GM19455 (cell line): ENCODE measurements around the gene C10orf105.

Experiments used
- ATAC-seq: cut with Tn5 transposase; IDR thresholded peaks from one replicate; pipeline ENCODE4 v1.9.1; 2021; ENCODE audit not compliant: unreplicated experiment

The C10orf105 gene

DNA sequence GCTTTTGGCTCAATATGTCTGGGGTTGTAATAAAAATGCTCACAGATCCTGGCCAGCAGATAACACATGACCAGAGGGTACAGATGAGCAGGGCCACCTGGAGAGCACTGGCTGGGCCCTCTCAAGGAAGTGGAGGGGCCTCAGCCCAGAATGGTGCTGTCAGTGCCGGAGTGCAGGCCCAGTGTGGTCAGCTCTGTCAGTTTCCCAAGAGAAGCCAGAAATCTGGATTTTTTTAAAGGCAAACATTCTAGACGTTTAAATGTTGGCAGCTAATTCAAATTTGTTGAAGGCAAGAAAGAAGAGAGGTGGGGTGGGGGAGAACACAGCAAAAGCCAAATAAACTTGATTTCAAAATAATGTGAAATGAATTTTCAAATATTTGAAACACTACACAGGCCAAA, 2.0 kb downstream of the C10orf105 start:
- no peak for ATAC-seq

GRCh38 chr10:71717056-71717455, 2.5 kb downstream of the C10orf105 start:
- ATAC-seq, result no peak

DNA sequence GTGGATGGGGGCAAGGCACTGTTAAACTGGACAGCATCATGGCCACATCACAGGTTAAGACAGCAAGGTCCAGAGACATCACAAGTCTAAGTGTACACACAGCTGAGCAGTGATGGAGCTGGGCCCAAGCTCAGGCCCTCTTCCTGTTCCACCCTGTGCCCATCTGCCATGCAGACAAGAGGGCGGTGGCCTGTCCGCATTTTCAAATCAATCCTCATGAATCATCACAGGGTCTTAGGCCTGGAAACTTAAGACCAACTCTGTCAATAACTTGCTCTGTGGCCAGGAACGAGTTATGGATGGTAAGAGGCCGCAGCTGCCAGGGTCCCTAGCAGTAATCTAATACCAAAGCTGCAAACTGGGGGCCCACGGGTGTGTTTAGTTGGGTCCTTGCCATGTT, 3.2 kb downstream of the C10orf105 start:
- no peak for ATAC-seq

DNA sequence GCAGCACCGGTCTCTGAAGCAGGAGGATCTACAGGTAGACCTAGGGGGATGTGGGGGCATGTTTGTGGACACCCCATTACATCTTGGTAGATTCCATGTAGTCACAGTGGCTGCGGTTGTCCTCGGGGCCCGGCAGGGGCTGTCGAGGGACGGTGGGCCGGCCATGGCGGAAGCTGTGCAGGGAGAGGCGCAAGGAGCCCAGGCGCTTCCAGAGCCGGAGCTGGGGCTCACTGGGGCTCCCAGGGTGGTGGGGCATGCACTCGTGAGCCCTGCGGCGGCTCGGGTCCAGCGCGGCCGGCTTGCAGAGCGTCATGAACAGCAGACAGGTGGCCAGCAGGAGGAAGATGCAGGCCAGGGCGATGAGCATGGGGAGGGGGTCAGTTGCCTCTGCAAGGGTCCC, 3.7 kb downstream of the C10orf105 start:
- no peak for ATAC-seq

GRCh38 chr10:71715026-71715425, 4.6 kb downstream of the C10orf105 start:
- no peak for ATAC-seq

- no peak for ATAC-seq
Observed at GRCh38 chr10:71714592-71714991, 5.0 kb downstream of the C10orf105 start.

- no peak for ATAC-seq
Observed at GRCh38 chr10:71714031-71714410, 5.6 kb downstream of the C10orf105 start.

DNA sequence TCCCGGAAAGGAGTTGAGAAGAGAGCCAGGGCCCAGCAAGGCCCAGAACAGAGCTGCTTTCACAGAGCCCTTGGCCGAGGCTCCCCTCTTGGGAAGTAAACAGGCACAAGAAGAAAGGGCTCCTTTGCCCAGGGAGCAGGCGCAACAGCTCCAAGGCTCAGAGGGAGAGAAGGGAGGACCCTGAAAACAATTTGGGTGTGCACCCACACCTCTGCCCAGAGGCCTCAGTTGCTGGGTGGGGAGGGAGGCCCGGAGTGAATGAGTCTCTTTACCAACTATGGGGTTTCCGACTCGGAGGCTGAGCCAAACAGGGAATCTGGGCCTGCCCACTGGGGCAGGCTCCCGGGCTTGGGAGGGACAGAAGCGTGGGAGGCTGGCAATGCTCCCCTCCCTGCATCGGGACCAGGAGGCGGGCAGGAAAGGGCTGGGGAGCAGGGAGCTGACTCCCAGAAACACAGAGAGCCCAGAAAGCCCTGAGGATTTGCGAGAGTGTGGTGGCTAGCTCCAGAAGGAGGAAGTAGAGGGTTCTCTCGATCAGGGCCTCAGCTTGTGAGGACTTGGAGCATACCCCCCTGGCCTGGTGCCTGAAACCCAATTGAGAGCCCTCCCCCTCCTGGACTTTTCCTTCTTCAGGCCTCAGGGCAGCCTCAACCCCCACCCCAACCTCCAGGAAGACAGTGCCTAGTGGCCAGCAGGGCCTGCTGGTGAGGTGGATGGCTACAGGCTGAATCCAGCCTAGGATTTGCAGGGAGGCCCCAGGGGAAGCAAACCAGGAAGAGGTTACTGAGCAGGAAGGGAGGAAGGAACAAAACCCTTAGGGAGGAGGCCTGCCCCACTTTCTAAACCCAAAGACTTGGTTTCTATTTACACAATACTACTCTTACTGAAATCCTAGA, 6.2 kb downstream of the C10orf105 start:
- no peak for ATAC-seq

DNA sequence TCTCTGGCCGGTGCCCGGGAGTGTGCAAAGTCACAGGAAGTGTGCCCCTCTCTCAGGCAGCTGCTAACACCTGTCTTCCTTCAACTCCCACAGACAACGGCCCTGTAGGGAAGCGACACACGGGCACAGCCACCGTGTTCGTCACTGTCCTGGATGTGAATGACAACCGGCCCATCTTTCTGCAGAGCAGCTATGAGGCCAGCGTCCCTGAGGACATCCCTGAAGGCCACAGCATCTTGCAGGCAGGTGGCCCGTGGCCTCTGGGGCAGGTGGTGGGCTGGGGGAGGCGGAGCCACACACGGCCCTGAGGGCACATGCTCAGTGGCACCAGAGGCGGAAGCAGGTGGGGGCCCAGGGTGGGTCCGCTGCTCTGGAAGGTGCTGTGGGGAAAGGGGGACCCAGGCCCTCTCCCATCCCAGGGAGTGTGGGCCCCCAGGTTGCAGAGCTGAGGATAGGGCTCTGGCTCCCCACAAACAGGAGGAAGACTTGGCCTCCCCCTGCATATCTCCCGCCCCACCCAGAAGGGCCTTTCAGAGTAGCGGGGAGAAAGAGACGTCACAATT, 6.9 kb downstream of the C10orf105 start:
- no peak for ATAC-seq

- ATAC-seq, result no peak
Observed at GRCh38 chr10:71712170-71712569, 7.4 kb downstream of the C10orf105 start.

DNA sequence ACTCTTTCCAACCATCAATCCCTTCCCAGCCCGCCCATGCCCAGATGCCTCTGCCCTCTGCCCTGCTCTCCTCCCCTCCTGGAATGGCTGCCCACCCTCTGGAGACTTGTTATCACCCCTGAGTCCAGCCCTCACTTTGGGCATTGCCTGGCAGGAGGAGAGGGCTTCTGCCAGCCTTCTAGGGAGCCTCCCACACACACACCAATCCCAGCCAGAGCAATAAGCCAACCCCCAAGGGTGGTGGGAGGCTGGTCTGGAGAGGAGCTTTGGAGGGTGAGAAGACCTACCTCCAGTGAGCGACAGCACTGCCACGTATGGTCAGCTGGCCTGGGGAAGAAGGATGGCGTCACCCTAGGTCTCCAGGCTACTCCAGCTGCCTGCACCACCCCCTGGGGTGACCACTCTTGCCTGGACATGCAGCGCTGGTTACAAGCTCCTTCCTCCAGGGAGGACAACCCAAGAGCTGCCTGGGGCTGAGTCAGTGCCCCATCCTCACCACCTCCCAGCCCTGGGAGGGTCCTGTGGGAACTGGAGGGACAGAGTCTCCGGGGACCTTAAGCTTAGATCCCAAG, 8.4 kb downstream of the C10orf105 start:
- ATAC-seq, result no peak

DNA sequence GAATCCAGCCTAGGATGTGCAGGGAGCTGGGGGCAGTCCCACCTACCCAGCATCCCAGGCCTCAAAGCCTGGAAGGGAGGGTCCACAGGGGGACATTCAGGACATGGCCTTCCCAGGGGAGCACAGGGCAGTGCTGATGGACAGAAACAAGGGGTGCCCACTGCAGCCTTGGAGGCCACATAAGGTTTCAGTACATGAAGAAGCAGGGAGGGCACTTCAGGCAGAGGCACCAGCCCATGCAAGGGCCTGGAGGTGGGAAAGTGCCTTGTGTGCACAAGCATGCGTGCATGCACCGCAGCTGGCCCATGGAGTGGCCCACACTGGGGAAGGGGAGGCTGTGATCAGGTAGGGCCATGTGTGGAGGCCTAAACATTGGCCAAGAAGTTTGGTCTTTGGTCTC, 9.1 kb downstream of the C10orf105 start:
- no peak for ATAC-seq

DNA sequence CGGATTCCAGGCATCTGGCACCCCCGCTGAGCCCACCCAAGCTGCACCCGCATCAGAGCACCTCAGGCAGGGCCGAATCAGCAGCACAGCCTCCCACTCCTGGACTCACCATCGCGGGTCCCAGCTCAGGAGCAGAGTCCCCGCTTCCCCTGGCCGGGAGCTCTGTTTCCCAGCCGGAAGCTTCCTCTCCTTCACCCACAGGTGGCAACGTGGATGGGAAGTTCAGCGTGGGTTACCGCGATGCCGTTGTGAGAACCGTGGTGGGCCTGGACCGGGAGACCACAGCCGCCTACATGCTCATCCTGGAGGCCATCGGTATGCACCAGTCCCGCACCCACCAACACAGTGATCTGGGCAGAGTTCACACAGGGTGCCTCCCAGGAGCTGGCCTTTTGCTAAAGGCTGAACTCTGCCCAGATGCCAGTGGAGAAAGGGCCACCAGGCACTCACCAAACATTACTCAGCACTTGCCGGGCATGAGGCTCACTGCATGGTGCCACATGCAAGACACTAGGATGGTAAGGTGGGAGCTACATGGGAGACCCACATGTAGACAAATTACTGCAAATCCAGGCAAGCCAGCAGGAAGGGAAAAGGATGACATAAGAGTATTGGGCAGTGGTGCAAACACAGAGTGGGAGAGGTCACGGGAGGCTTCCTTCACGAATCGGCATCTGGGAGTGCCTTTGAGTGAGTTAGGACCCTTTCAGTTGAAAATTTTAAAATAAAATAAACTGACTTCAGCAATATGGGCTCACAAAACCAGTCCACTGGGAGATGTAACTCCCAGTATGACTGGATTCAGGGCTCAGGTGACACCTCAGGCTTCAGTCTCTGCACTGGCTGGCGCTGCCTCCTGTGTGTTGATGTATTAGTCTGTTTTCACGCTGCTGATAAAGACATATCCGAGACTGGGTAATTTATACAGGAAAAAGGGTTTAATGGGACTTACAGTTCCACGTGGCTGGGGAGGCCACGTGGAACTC, 10.4 kb downstream of the C10orf105 start:
- no peak for ATAC-seq

GRCh38 chr10:71708301-71708703, 11.3 kb downstream of the C10orf105 start:
- no peak for ATAC-seq

GRCh38 chr10:71707240-71707789, 12.3 kb downstream of the C10orf105 start:
- ATAC-seq, result no peak

DNA sequence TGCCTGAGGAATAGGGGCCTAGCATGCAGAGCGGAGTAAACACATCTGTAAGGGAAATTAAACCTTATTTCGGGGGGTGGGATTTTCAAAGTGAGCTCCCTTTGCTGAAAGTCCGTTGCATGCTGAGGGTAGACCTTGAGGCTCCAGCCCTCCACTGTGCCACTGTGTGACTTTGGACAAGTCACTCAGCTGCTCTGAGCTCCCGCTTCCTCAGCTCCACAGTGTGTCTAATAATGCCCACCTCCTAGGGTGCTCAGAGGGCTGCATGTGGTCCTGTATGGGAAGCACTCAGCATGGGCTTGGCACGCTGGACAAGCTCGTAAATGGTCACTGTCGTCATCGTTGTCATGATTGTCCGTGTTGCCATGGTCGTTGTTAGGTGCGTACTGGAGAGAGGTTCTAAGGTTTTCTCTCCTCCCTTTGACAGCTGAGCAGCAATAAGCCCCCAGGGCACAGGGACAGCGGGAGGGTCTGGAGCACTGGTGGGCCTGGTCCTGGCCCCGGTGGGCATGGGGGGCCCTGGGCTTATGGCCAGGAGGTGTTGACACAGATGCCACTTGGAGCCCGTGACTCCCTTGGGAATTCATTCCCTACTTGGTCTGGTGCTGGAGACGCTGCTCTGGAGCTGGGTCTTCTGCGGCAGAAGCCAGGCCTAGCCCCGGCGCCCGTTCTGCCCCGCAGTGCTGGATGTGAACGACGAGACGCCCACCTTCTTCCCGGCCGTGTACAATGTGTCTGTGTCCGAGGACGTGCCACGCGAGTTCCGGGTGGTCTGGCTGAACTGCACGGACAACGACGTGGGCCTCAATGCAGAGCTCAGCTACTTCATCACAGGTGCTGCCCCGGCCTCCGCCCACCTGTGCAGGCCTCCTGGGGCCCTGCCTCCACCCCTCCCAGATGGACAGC, 13.1 kb downstream of the C10orf105 start:
- ATAC-seq, result no peak

DNA sequence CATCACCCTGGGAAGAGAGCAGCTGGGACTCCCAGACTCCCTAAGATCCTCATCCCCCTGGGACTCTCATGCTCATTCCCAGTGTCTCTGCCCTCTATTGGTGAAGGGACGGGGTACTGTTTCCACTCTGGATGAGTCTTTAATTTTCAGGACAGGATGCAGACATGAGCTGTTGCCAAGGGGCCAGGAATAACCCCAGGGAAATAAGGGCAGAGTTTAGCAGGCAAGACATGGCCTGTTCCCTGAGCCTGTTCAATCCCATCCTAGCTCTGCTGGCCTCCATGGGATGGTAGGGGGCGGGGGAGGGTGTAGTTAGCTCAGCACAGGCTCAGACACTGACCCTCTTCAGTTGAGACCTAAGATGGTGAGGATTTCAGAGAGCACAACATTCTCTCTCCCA, 14.0 kb downstream of the C10orf105 start:
- ATAC-seq, result no peak

DNA sequence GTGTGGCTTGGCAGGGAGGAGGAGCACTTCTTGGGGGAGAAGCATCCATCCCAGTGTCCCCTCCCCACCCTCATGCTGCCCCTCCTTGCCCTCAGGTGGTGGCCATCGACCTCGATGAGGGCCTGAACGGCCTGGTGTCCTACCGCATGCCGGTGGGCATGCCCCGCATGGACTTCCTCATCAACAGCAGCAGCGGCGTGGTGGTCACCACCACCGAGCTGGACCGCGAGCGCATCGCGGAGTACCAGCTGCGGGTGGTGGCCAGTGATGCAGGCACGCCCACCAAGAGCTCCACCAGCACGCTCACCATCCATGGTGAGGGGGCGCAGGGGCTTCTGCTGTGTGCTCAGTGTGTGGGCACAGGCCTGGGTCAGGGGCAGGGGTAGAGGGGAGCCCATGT, 14.8 kb downstream of the C10orf105 start:
- no peak for ATAC-seq

GRCh38 chr10:71703577-71703976, 16.0 kb downstream of the C10orf105 start:
- no peak for ATAC-seq
